ENCODE data around the gene DMAC1.
A peak's percentile ranks its signal among the peaks of the same experiment; 100 is the strongest.

The DMAC1 gene

DNA sequence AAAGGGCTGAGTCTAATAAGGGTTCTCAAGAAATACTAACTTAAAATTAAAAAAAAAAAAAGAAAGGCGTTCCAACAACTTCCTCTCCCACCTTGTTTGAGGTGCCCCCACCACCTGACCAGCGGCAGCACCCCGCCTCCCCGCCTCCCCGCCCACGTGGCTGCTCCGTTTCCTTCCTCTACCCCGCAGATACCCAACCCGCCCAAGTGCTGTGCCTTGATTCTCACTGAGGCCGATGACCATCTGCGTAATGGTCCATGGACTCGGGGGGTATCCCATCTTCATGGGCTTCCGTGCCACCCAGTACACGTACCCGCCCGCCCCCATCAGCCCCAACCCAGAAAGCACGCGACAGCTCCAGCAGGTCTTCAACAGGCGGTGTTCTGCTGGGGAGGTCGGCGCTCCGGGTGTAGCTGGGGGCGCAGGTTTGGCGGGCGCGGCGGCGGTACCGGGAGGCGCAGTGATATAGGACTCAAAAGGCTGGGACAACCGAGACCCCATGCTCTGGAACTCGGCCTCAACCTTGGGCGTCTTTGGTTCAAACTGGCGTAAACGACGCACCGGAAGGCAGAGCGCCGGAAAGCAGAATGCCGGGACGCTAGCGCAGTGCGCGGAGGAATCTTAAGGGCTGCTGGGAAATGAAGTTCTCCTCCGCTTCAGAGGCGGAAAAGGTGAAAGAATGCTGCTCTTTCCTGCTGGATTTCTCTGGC lies at the start of gene DMAC1:
TSS of gene DMAC1 (minus strand) at position 545 of the 710 bp plus-strand sequence. CDS start at position 501, 44 bp downstream.
- DNase-seq = peak; percentile 40

DNA sequence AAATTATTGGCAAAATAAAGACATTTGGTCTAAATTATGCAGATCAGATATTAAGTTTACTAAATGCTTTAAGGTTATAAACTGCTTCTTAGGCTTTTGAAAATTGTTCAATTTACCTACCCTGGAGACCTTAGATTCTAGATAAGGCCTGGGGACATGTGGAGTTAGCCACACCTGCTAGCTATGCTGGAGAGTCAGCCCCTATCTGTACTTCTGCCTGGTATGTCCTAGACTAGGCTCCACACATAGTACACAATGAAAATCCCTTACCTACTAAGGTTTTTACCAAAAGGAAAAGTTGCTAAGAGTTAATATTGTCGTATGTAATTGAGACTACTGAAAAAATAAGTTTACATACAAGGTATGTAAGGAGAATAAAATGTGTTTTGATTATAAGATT lies 49.8 kb upstream of the DMAC1 start:
- DNase-seq = no peak

- no peak for DNase-seq
Observed at GRCh38 chr9:7848498-7848897, 48.9 kb upstream of the DMAC1 start.

GRCh38 chr9:7844242-7844641 lies 44.7 kb upstream of the DMAC1 start:
- DNase-seq = no peak

GRCh38 chr9:7841831-7842230 lies 42.3 kb upstream of the DMAC1 start:
- DNase-seq = no peak

- no peak for DNase-seq
Observed at GRCh38 chr9:7834531-7834930, 35.0 kb upstream of the DMAC1 start.

- no peak for DNase-seq
Observed at GRCh38 chr9:7828334-7828733, 28.8 kb upstream of the DMAC1 start.

DNA sequence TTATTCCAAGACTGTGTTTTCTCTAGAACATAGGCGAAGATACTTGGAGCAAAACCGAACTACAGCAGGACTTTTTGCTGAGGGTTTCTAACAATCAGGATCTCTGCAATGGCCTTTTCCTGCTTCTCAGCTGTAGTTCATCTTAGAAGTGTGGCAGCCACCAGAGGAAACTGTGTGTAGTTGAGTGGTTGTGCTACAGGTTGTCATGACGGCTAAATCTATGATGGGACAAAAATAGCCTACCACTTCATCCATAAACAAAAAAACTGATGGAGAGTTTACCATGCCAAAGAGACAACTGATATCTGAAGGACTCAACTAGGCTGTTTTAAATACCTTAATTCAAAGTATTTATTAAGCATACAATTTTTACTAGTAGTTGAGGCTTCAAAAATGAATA lies 28.2 kb upstream of the DMAC1 start:
- no peak for DNase-seq

GRCh38 chr9:7827056-7827455 lies 27.5 kb upstream of the DMAC1 start:
- no peak for DNase-seq

GRCh38 chr9:7823651-7824050 lies 24.1 kb upstream of the DMAC1 start:
- DNase-seq = no peak

DNA sequence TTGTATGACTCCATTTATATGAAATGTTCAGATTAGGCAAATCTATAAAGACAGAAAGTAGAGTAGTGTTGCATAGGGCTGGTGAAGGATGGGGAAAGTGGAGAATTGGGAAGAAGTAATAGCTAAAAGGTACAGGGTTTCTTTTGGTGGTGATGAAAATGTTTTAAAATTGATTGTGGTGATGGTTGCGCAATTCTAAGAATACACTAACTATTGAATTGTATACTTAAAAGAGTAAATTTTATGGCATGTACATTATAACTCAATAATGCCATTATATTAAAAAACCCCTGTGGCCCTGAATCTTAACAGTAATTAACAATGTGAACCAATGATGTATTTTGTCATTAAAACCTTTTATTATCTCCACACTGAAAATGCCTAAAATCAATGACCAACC lies 20.4 kb upstream of the DMAC1 start:
- DNase-seq = no peak

- DNase-seq = no peak
Observed at GRCh38 chr9:7816021-7816420, 16.4 kb upstream of the DMAC1 start.

DNA sequence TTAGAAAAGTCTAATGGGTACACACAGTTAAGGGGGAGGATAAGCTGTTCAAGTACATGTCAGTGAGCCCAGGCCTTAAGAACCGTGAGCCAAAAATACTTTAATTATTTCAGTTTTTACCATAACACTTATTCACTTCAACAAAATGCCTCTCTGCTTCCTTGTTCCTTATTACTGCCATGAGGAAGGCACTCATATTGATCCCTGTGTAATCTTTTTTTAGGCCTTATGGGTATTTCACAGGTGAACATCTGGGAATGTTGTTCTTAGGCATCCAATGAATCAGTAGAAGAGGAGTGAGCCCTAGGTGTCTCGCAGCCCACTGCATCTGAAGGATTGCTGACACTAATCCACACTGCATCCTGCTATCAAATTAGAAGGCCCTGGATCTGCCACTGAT lies 13.5 kb upstream of the DMAC1 start:
- DNase-seq = no peak

- no peak for DNase-seq
Observed at GRCh38 chr9:7811677-7812076, 12.1 kb upstream of the DMAC1 start.

DNA sequence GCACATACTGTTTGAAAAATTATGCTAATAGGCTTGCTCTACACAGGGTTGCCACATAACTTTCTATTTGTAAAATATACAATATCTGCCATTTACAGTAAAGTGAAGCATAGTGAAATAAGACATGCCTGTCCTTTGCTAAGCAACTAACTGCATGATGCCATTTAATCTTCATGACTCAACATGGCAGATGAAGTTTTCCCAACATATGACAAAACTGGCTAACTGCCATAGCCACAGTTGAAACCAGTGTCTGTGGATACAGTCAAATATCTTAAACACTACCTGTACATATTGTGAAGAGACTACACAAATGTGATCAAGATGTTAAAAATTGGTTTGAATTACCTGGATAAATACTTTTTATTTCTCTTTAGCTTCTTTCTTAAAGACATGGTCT lies 3.1 kb upstream of the DMAC1 start:
- DNase-seq = no peak

DNA sequence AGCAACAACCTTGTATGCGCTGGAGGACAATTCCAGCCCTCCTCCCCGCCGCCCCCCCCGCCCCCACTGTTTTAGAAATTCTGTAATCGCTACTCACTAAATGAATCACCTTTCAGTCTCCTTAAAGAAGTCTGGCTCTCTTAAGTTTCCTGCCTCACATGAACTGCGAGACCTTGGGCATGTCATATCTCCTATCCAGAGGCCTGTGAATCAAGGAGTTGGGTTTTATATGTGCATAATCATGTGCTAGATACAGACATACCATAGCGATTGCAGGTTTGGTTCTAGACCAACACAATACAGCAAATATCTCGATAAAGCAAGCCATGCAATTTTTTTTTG lies 337 bp upstream of the DMAC1 start:
- DNase-seq = no peak

GRCh38 chr9:7794196-7794595 lies 5.4 kb downstream of the DMAC1 start:
- DNase-seq = no peak

- DNase-seq = no peak
Observed at GRCh38 chr9:7791394-7791793, 8.2 kb downstream of the DMAC1 start.

DNA sequence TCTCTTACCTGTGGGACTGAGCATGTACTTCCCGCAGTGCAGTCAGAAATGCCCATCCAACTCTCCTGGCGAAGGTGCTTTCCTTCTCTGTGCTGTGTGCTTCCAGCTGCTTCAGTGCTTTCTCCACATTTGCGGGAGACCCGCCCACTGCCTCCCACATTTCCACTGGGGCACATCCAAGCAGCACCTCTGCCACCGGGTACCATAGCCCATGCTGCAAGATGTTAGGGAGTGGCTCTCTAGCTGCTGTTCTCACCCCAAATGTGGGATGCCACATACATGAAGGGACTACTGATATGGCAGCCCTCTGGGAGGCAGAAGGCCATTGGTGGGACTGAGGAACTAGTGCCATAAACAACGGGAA lies 8.8 kb downstream of the DMAC1 start:
- DNase-seq = no peak

GRCh38 chr9:7790022-7790818 lies 9.4 kb downstream of the DMAC1 start:
- DNase-seq = no peak

- no peak for DNase-seq
Observed at GRCh38 chr9:7788772-7789171, 10.8 kb downstream of the DMAC1 start.

DNA sequence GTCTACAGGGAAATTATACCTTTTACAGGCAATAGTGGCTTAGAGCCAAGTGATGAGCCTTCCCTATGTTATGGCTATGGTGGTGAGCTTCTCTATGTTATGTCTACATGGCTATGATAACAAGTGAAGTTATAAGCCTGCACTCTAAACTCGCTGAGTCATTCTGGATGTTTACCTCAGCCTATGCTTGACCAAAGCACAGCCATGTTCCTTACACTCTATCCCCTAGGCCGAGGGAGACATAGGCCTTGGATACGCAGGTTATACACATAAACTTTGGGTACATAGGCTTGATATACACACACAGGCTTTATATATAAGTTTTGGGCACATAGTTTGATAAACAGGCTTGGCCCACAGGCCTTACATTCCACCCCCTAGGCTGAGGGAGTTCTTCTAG lies 13.8 kb downstream of the DMAC1 start:
- DNase-seq = no peak

GRCh38 chr9:7784472-7784871 lies 15.1 kb downstream of the DMAC1 start:
- no peak for DNase-seq

DNA sequence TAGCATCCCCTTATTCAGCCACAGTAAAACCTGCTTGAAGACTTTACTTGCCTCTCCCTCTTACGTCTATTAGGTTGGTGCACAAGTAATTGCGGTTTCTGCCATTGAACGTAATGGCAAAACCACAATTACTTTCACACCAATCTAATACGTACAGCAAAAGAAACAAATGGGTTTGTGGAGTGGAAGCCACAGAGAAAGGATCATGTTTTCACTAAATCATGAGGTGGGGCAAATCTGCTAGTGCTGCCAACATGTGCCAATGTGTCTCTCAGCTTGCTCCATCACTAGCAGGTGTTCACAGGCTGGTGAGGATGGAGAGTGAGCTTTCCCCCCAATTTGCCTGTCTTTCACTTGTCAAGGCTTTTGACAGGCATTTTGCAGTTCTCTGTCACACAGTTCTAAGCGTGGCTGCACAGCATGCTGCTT lies 15.9 kb downstream of the DMAC1 start:
- no peak for DNase-seq
